DMS53 treated with DMSO at 0.1 percent for 48 hours (cell line): ENCODE results near the gene NXF1.
A peak's percentile ranks its signal among the peaks of the same experiment; 100 is the strongest.
"Not testable (repeated sequence)": the region's sequence is repeated elsewhere in the genome, so short reads cannot be mapped to it uniquely, and the experiment has no call there.

Experiments
- DNase-seq: peaks from one replicate; lab custom pipeline; 2025; ENCODE audit not compliant: unreplicated experiment; lab: John Stamatoyannopoulos, UW

Gene NXF1

DNA sequence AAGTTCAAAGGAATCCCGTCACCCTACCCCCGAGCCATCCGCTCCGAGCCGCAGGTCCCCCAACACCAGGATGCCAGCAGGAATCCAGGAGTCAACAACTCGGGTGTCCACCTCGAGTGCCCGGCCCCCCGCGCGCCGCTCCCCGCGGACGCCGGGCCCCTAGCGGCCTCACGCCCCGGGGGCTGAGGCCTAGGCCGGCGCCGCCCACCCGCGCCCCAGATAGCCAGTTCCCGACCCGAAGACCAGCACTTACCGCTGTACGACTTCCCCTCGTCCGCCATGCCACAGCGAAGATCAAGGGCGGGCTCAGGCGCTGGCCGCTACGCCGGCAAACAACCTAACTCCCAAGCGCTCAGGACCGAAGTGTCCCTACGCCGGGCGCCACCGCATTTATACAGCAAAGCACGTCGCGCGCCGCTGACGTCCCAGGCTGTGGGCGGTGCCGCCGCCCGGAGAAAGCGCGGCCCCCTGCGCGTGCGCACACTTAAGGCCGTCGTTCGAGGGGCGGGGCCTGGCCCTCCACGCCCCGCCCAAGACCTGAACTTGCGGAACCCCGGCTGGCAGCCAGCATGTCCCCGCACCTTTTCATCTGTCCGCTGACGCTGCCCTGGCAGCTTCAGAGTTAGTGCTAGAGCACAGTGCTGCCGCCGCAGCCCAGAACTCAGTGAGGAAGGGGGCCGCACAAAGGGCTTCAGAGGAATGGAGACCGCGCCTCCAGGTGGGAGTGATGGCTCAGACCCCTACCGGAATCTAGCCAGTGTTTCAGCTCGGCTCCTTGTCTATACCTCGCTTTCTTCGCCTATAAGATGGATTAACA lies at the start of gene NXF1:
TSS of gene NXF1 (minus strand) at position 365 of the 817 bp plus-strand sequence. CDS start at position 281, 84 bp downstream.
- DNase-seq, result peak; percentile 94

DNA sequence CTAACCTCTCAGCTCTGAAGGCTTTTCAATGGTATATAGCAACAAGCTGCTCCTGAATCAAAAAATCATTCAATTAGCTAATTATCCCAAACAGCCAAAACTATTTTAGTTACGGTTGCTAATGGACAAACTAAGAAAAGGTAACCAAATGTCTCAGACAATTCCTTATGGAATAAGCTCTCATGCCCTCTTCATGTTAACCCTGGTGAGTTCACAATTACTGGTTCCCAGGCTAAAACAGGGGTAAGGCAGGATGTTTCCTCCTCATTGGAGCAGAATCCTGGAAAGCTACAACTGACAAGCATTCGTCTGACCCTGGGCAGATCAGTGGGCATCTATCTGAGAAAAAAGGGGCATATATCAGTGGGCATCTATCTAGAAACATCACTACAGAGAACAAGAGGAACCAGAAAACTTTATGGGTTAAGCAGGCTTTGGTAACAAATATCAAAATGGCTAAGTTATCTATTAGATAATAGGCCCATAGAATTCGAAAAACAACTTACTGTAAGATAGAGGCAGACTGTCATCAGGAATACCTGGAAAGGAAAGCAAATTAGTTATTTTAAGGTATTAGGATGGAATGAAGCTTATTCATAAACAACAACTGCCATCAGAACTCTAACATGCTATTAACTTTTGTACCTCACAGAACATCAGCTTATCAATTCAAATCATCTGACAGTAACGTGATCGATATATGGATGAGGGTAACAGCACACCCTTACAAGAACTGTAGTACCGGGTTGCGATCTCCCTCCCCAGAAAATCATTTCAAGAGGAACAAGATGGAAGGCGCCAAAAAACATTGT lies 49.0 kb upstream of the NXF1 start:
- no peak for DNase-seq

DNA sequence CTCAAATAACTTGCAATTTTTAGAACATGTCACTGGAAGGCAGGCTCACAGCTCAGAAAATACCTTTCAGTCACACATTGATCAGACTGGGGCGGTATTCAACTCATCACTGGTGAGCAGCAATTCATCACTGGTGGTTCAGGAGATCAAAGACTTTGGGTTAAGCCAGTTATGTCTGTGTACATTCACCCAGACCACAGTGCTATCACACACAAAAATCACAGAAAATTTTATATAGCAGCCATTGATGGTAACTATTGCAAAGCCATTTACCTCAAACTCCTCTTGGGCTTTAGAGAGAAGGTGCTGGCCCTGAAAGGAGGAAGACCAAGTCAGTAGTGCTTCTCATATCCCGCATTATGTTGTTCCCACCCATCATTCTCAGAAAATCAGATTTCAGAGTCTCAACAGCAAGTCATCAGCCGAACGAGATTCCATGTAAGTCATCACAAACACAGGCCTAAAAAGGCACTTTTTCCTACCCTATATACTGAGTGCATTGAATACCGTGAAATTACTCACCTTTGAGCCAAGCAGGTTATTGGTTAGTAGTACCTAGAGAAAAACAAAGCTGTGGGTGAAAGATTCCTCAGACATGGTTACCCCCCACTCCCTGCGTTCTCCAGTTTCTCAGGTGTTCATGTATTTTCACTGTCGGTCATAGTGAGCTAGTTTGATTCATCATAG lies 48.2 kb upstream of the NXF1 start:
- DNase-seq, result no peak

DNA sequence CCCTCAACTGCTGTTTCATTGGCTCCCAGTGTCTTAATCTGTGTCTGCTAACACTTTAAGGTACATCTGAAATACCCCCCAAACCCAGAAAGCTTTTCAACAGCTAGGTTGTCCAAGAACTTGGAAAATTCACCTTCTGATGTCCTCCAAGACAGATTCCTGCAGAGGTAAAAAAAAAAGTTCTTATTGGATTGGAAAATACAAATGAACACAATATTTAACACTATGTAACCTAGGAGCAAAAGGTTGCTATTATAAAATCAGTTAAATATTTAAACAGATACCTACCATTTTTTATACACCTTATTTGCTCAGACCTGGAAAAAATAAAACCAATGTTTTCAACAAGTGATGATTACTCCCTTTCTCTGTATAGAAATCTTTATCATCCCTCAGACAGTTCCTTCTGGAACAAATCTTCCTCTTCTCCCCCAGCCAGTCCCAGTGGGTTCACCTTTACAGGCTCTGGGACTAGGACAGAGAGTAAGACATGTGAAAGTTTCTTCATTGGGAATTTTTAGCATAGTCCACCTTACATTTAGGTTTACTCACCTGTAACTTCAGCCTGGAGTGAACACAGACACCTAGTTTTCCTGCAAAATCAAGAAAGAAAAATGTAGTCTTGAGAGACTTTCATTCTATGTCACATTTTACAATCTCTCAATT lies 47.4 kb upstream of the NXF1 start:
- no peak for DNase-seq

DNA sequence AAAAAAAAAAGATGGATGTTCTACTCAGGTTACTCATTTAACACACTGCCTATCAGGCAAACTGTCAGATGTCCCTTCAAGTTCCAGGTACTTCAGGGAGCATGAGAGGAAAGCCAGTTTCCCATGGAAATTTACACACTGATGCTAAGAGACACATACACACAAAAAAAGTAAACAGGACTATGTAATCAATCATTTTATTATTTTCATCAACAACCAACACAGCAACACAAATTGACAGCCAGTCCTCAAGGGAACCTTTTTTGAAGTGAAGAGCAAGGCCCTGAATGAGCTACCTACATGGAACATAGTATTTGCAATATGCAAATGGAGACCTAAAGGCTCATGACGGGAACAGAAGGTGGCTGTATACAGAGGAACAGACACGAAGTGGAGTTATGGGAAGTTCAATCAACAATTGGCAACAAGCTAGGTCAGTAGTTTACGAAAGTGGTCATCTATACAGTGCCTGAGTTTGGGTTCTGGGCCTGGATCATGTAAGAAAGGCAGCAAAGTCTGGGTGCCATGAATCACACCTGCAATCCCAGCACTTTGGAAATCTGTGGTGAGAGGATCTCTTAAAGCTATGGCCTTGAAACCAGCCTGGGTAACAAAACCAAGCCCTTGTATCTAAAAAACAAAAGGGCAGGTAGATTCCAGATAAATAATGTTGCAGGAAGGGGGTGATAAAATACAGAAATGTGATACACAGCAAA lies 46.7 kb upstream of the NXF1 start:
- DNase-seq, result peak; percentile 71

DNA sequence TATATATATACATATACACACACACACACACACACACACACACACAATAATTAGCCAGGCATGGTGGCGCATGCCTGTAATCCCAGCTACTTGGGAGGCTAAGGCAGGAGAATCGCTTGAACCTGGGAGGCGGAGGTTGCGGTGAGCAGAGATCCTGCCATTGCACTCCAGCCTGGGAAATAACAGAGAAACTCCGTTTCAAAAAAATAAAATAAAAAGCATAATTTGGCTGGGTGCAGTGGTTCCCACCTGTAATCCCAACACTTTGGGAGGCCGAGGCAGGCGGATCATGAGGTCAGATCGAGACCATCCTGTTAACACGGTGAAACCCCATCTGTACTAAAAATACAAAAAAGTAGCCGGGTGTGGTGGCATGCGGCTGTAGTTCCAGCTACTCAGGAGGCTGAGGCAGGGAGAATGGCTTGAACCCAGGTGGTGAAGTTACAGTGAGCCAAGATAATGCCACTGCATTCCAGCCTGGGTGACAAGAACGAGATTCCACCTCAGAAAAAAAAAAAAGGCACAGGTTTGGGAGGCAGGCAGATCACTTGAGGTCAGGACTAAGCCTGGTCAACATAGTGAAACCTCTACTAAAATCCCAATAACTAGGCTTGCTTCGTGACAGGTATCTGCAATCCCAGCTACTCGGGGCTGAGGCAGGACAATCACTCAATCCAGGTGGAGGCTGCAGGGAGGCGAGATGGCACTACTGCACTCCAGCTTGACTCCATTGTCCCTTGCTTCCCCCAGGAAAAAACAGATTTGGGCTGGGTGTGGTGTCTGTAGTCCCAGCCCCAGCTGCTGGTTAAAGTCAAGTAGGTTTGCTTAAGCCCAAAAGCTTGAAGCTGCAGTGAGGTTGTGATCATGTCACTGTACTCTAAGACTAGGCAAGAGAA lies 45.9 kb upstream of the NXF1 start:
- peak; percentile 60 for DNase-seq

DNA sequence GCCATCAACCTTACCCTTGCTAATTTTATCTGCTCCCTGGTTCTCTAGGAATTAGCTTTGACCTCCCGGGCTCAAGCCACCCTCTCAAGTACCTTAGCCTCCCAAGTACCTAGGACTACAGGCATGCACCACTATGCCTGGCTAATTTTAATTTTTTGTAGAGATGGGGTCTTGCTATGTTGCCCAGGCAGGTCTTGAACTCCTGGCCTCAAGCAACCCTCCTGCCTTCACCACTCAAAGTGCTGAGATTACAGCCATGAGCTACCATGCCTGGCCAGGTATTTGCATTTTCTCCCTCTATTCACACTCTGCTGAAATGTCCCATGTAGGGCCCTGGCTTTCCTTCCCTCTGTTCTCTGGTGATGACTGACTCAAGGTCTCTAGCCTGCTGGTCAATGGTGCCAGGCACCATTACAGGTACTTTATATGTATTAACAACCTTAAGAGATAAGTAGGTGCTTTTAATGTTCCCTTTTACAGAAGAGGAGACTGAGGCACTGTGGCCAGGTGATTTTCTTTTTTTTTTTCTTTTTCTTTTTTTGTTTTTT lies 42.6 kb upstream of the NXF1 start:
- no peak for DNase-seq

DNA sequence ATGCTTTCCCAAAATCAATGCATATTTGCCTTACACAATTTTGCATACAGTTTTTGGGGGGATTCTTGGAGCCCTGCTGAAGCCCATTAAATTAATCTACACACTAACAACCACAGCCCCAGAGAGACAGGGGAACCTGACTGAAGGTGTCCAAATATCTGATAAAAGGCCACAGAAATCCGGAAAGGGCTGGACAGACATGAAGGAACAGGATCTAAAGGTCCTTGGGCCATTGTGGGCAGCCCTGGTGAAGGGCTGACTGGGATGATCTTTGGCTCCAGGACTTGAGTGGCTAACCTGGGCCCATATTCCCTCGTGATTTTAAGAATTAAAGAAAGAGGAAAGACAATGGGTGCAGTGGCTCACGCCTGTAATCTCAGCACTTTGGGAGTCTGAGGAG lies 40.9 kb upstream of the NXF1 start:
- no peak for DNase-seq

DNA sequence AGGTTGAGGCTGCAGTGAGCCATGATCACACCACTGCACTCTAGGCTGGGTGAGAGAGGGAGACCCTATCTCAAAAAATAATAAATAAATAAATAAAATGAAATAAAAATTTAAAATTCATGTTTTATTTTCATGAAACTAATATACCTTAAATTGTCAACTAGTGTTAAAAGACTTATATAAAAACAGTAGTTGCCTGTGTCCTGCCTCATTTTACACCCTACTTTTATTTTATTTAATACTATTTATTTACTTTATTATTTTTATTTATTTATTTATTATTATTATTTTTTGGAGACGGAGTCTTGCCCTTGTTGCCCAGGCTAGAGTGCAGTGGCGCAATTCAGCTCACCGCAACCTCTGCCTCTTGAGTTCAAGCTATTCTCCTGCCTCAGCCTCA lies 38.9 kb upstream of the NXF1 start:
- no peak for DNase-seq

DNA sequence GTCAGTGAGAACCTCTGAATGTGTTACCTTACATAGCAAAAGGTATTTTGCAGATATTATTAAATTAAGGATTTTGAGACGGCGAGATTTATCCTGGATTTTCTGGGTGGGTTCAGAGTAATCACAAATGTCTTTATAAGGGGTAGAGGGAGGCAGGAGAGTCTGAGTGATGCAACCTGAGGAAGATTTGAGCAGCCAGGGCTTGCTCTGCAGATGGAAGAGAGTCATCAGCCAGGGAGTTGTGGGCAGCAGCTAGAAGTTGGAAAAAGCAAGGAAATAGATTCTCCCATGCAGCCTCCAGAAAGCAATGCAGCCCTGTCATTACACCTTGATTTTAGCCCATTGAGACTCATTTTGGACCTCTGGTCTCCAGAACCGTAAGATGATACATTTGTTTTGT lies 38.2 kb upstream of the NXF1 start:
- no peak for DNase-seq

DNA sequence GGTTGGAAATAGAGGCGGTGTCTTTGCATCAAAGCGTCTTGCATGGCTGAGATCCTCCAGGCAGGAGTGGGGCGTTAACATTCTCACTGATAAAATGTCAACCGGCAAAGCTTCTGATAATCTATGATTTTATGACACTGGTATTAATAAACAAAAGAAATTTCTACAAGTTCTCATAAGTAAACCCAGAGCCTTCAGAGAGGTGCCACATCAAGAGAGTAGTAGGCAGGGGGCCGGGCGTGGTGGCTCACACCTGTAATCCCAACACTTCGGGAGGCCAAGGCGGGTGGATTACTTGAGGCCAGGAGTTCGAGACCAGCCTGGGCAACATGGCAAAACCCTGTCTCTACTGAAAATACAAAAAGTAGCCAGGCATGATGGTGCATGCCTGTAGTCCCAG lies 37.7 kb upstream of the NXF1 start:
- not testable (repeated sequence) for DNase-seq

DNA sequence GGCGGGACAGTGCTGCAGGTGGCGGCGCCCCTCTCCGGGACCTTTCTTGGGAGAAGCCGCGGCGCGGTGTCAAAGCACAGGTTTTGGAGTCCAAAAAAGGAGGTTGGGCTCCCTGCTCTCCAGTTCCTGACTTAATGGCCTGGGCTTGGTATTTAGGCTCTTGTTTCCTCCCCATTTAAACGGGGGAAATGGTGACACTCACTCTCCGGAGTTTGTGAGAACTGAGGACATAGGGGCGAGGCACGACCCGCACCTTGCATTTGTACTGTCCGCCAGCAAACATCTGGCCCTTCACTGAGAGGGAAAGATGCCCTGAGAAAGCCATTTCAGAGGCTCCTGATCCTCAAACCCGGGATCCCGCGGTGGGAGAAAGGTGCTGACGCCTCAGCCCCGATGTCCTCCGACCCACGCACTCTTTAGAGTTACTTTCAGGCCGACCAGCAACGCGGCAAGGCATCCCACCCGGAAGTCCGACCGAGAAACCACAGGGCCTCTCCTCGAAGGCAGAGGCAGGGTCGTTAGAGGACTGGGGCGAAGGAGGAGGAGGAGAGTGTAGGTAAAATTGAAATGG lies 37.0 kb upstream of the NXF1 start:
- DNase-seq, result no peak

DNA sequence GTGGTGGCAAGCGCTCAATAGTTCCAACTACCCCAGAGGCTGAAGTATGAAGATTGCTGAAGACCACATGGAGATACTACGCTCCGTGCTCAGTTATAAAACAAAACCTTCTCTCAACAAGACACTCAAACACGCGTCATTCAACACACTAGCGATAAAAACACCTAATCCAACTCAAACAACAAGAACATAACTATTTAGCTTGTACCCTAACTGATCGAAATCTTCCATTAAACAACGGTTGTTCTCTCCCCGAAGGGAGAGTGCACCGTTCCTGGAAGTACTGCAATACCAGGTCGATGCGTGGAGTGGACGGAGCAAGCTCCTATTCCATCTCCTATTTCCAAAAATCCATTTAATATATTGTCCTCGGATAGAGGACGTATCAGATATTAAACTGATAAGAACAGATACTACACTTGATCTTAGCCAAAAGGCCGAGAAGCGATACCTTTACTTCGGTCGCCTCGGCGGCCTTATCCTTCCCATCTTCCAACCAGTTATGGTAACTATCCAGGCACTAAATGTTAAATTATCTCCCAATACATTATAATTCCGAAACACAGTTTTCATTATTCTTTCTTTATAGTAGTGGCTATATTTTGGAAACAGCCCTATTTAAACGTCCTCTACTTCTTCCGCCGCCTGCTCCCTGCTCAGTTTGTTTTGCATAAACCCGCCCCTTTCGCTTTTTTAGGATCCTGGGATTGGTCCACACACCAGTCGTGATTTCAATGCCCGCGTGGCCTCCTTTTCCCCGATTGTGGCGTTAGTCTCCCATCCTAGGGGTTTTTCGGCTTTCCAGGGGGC lies 36.3 kb upstream of the NXF1 start:
- peak; percentile 95 for DNase-seq

DNA sequence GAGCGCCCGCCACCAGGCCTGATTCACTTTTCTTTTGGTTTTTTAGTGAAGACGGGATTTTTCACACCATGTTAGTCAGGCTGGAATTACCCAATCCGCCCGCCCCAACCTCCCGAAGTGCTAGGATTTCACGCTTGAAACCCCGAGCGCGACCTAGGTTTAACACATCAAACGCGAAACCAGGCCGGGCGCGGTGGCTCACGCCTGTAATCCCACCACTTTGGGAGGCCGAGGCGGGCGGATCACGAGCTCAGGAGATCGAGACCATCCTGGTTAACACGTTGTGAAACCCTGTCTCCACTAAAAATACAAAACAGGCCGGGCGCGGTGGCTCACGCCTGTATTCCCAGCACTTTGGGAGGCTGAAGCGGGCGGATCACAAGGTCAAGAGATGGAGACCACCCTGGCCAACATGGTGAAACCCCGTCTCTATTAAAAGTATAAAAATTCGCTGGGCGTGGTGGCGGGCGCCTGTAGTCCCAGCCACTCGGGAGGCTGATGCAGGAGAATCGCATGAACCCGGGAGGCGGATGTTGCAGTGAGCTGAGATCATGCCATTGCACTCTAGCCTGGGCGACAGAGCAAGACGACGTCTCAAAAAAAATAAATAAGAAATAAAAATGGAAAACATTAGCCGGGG lies 35.6 kb upstream of the NXF1 start:
- DNase-seq, result peak; percentile 65

DNA sequence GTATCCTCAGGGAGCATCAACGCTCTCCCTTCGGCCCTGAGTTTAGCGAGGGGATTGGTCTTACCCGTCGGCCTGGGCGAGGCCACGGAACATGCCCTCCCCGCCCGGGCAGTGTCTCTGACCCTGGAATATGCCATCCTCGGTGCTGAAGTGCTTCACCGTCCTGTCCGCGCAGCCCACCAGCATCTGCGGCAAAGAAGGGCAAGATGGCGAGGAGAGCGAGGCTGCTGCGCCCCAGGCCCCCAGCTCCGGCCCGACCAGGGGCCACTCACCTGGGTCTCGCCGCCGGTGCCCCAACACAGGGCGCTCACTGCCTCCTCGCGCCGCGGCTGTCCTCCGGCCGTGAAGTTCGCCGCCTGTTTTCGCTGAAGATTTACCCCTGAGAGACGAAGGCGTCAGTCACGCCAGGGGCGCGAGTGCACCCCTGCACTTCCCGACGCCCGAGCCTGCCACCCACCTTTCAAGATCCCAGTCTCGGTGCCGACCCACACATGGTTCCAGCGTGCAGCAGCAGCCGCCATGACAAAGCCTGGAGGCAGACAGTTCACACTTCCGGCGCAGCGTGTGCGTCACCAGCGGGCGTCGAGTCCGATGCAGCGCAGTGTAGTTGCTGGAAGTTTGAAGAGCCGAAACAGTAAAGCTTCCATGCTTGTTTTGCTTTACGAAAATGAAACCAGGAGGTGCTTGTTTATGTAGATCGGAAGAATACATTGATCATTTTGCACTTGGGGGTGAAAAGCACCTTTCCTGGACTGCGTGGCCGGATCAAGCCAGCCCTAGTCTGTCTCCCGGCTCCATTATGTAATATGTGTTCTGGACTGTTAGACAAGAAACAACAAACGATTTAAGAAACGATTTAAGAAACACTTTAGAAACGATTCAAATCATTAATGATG lies 34.1 kb upstream of the NXF1 start, which contains the start of gene WDR74:
TSS of gene WDR74 (minus strand) at position 541 of the 896 bp plus-strand sequence. CDS start at position 521, 20 bp downstream.
- DNase-seq, result peak; percentile 86

DNA sequence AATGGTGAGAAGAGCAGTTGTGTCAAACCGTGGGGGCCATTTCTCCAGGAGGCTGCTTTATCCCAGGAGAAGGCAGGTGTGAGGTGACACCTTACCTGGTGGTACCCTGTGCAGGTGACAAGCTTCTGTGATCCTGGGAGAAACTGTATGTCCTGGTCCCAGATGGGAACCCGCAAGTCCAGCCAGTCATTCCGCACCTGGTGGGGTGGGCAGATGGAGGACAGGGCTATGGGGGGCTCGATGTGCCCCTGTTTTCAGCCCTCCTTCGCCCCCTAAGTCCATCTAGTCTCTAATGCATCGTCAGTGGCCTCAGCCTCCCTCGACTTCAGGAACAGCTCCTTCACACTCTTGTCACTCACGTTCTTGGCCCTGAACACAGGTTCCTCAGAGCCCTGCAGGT lies 30.1 kb upstream of the NXF1 start:
- no peak for DNase-seq
